HCT116 (cell line): Measurements from ENCODE around the gene ADARB2.

Experiments used
- CTCF ChIP-seq, 3 experiments: fragments of 200-600 bp in 1 of 3; sonication (generic) in 1 of 3; IDR thresholded peaks in 2 of 3; conservative IDR thresholded peaks in 1 of 3; 2 replicates each; pipeline ENCODE4 v1.5.1; 2012 to 2017; ENCODE audit warnings: low read depth in 2 of 3, low read length in 2 of 3, antibody characterized with exemption in 1 of 3, borderline replicate concordance in 1 of 3, control low read depth in 1 of 3, mild to moderate bottlenecking in 1 of 3, mixed read lengths in 1 of 3, mixed run types in 1 of 3, moderate library complexity in 1 of 3; ENCODE audit not compliant: insufficient read depth in 1 of 3
- REST ChIP-seq: IDR thresholded peaks from 2 replicates; pipeline ENCODE4 v1.6.1; 2012; ENCODE audit warnings: low read depth

GRCh38 chr10:1153251-1153763, 584.0 kb downstream of the ADARB2 start:
- TF ChIP-seq REST (no peak), CTCF (IDR thresholded peaks at IDR 0.05 in 2 of 3, conservative IDR thresholded peaks at IDR 0.05 in 1 of 3; ENCODE audit: borderline replicate concordance in 1 of 3, insufficient read depth in 1 of 3, low read depth in 2 of 3, low read length in 2 of 3) (no peak)
